Measurements from ENCODE around the gene KIAA0753.

- TF ChIP-seq EZH2 (IDR thresholded peaks at IDR 0.05; ENCODE audit: low read length, unreplicated experiment) (no peak), EZH2phosphoT487 (IDR thresholded peaks at IDR 0.05; ENCODE audit: borderline replicate concordance, low read length) (no peak), CTCF (conservative IDR thresholded peaks at IDR 0.05; ENCODE audit: low read depth, low read length) (no peak)
Observed at GRCh38 chr17:6661464-6661848, 20.9 kb upstream of the KIAA0753 start.
